Activated effector memory CD4-positive, alpha-beta T cell treated with anti-CD3 and anti-CD28 coated beads, Interleukin-2, amount 50 U/mL, for 16 hours (primary cell): ENCODE results near the gene KLHL41.
A peak's percentile ranks its signal among the peaks of the same experiment; 100 is the strongest.
"Not testable (repeated sequence)": the region's sequence is repeated elsewhere in the genome, so short reads cannot be mapped to it uniquely, and the experiment has no call there.

ENCODE experiments used
- DNase-seq: peaks from one replicate; pipeline ENCODE4 v3.0.0-alpha.2; 2020

KLHL41 gene

GRCh38 chr2:169573160-169573973 is 63.9 kb downstream of the KLHL41 start, which contains the start of gene FASTKD1:
Gene FASTKD1 (minus strand): TSS chr2:169573865. CDS start chr2:169572029, 1,836 bp downstream.
- peak; percentile 95 for DNase-seq

- no peak for DNase-seq
Observed at GRCh38 chr2:169573974-169574299, 64.4 kb downstream of the KLHL41 start.

GRCh38 chr2:169574539-169574938 is 65.0 kb downstream of the KLHL41 start:
- DNase-seq, result not testable (repeated sequence)

GRCh38 chr2:169575264-169575663 is 65.8 kb downstream of the KLHL41 start:
- DNase-seq, result not testable (repeated sequence)
